IMR-90 (cell line): ENCODE measurements around the gene P4HA1.

Experiments
- CEBPB ChIP-seq: IDR thresholded peaks from 2 replicates; pipeline ENCODE4 v1.6.1; 2012; ENCODE audit warnings: low read depth, low read length, improper control_type of control experiment
- POLR2A ChIP-seq: IDR thresholded peaks from 2 replicates; pipeline ENCODE4 v1.6.1; 2012; ENCODE audit warnings: mild to moderate bottlenecking, low read depth, low read length
- USF2 ChIP-seq: fragments of 150-350 bp; IDR thresholded peaks from 2 replicates; pipeline ENCODE4 v1.6.1; 2017; ENCODE audit warnings: mild to moderate bottlenecking, antibody characterized with exemption, low read length, low read depth
- TF ChIP-seq, protein P1 (sequence below): conservative IDR thresholded peaks from 2 replicates; pipeline ENCODE4 v1.5.1; 2012; ENCODE audit warnings: mild to moderate bottlenecking, low read depth, low read length, improper control_type of control experiment

DNA sequence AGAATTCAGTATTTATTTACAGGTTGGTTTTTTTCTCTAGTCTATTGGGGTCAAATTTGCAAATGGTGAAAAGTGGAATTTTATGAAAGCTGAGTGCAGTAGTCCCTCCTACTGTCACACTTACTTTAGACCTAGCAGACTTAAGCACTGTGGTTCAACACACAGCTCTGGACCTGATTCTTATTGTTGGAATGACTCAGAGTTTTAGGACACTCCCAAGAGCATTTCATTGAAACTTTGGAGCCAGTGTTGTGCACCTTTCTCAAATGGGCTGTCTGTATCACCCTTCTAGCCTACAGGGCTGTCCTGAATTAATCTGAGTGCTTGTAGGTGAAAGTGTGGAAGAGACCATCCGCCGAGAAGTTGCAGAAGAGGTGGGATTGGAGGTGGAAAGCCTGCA, 29.7 kb upstream of the P4HA1 start:
- TF ChIP-seq USF2 (no peak), POLR2A (no peak), CEBPB (no peak)
- TF ChIP-seq, protein P1, sequence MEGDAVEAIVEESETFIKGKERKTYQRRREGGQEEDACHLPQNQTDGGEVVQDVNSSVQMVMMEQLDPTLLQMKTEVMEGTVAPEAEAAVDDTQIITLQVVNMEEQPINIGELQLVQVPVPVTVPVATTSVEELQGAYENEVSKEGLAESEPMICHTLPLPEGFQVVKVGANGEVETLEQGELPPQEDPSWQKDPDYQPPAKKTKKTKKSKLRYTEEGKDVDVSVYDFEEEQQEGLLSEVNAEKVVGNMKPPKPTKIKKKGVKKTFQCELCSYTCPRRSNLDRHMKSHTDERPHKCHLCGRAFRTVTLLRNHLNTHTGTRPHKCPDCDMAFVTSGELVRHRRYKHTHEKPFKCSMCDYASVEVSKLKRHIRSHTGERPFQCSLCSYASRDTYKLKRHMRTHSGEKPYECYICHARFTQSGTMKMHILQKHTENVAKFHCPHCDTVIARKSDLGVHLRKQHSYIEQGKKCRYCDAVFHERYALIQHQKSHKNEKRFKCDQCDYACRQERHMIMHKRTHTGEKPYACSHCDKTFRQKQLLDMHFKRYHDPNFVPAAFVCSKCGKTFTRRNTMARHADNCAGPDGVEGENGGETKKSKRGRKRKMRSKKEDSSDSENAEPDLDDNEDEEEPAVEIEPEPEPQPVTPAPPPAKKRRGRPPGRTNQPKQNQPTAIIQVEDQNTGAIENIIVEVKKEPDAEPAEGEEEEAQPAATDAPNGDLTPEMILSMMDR = no peak
